ENCODE results near the gene TENM4.

GRCh38 chr11:78715639-78716311 lies 725.1 kb downstream of the TENM4 start:
- TF ChIP-seq CTBP1 (IDR thresholded peaks at IDR 0.05; ENCODE audit: borderline replicate concordance) (no peak), PKNOX1 (IDR thresholded peaks at IDR 0.05) (no peak), SP1 (IDR thresholded peaks at IDR 0.05) (no peak), SUZ12 (IDR thresholded peaks at IDR 0.05) (no peak), NFRKB (IDR thresholded peaks at IDR 0.05) (no peak), FOXM1 (IDR thresholded peaks at IDR 0.05; ENCODE audit: borderline replicate concordance) (no peak)

All from HEK293T (cell line).